ENCODE results near the gene DKK2.

DNA sequence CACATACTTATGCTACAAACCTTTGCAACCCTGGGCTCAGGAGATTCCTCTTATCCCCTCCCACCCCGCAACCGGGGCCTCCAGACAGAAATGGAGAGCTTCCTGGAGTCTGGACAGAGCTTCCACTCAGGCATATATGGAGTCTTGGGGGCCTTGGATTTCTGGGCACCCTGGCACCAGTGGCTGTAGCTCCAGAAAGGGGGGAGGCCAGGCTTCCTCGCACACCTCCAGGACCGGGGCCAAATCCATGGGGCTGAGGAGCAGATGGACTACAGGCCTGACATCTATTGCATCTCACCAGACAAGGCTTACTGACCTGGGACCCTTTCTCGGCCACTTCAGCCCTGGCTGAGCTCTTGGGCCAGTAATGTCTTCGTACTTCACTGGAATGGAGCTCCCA lies 143.3 kb downstream of the DKK2 start:
- TF ChIP-seq, protein P1, sequence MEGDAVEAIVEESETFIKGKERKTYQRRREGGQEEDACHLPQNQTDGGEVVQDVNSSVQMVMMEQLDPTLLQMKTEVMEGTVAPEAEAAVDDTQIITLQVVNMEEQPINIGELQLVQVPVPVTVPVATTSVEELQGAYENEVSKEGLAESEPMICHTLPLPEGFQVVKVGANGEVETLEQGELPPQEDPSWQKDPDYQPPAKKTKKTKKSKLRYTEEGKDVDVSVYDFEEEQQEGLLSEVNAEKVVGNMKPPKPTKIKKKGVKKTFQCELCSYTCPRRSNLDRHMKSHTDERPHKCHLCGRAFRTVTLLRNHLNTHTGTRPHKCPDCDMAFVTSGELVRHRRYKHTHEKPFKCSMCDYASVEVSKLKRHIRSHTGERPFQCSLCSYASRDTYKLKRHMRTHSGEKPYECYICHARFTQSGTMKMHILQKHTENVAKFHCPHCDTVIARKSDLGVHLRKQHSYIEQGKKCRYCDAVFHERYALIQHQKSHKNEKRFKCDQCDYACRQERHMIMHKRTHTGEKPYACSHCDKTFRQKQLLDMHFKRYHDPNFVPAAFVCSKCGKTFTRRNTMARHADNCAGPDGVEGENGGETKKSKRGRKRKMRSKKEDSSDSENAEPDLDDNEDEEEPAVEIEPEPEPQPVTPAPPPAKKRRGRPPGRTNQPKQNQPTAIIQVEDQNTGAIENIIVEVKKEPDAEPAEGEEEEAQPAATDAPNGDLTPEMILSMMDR (IDR thresholded peaks at IDR 0.05) = no peak
- TF ChIP-seq, protein P2, sequence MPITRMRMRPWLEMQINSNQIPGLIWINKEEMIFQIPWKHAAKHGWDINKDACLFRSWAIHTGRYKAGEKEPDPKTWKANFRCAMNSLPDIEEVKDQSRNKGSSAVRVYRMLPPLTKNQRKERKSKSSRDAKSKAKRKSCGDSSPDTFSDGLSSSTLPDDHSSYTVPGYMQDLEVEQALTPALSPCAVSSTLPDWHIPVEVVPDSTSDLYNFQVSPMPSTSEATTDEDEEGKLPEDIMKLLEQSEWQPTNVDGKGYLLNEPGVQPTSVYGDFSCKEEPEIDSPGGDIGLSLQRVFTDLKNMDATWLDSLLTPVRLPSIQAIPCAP (CRISPR knock-in tag; IDR thresholded peaks at IDR 0.05) = no peak
- TF ChIP-seq ZNF416 (CRISPR knock-in tag; IDR thresholded peaks at IDR 0.05) (no peak), ELF4 (CRISPR knock-in tag; IDR thresholded peaks at IDR 0.05; ENCODE audit: low read depth) (no peak), OVOL2 (CRISPR knock-in tag; IDR thresholded peaks at IDR 0.05; ENCODE audit: borderline replicate concordance) (no peak)

Data from WTC11 (cell line).